ENCODE data around the gene LYPD4.

DNA sequence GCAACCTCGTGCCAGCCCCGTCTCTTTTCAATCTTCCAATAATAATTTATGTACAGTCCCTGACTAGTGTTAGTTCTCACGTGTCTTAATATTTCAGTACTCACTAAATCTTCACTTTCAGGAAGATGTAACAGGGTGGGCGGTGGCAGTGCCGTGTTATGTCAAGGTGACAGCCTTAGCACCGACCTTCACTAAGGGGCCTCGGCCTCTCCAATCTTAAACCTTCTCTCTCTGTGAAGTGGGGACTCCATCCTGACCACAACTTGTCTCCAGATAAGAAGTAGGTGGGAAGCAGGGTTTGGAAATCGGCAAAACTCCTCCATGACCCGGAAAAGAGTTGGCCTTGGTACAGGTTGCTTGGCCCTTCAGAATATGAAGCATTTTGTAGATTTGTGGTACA lies 17.4 kb upstream of the LYPD4 start:
- TF ChIP-seq POLR2A (IDR thresholded peaks at IDR 0.05) = no peak
- TF ChIP-seq, protein P1, sequence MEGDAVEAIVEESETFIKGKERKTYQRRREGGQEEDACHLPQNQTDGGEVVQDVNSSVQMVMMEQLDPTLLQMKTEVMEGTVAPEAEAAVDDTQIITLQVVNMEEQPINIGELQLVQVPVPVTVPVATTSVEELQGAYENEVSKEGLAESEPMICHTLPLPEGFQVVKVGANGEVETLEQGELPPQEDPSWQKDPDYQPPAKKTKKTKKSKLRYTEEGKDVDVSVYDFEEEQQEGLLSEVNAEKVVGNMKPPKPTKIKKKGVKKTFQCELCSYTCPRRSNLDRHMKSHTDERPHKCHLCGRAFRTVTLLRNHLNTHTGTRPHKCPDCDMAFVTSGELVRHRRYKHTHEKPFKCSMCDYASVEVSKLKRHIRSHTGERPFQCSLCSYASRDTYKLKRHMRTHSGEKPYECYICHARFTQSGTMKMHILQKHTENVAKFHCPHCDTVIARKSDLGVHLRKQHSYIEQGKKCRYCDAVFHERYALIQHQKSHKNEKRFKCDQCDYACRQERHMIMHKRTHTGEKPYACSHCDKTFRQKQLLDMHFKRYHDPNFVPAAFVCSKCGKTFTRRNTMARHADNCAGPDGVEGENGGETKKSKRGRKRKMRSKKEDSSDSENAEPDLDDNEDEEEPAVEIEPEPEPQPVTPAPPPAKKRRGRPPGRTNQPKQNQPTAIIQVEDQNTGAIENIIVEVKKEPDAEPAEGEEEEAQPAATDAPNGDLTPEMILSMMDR (IDR thresholded peaks at IDR 0.05) = no peak

Measured in thyroid gland (tissue), 4 donors.